H9 (cell line): ENCODE data around the gene RGL2. TPM values are rescaled to one million over a fixed set of nuclear protein-coding genes. Genes with fewer than 3 reads are reported as not detected.

ENCODE experiments used
- DNase-seq: peaks from one replicate; pipeline ENCODE4 v3.0.0-alpha.2; 2017
- H2AFZ ChIP-seq: one replicate; pipeline ENCODE4 v1.6.1; 2013; ENCODE audit warnings: mild to moderate bottlenecking, low read length, control low read depth, moderate library complexity
- H2AK5ac ChIP-seq: 2 replicates; pipeline ENCODE4 v1.6.1; 2013; ENCODE audit warnings: low read length, control low read depth, mixed read lengths; ENCODE audit not compliant: insufficient read length
- H2BK120ac ChIP-seq: one replicate; pipeline ENCODE4 v1.6.1; 2013; ENCODE audit warnings: low read depth, mild to moderate bottlenecking, low read length, control low read depth, inconsistent platforms; ENCODE audit not compliant: poor library complexity, severe bottlenecking
- H2BK12ac ChIP-seq: 2 replicates; pipeline ENCODE4 v1.6.1; 2013; ENCODE audit warnings: low read length, control low read depth, mixed read lengths, low read depth; ENCODE audit not compliant: insufficient read length
- H2BK15ac ChIP-seq: 2 replicates; pipeline ENCODE4 v1.6.1; 2013; ENCODE audit warnings: low read depth, low read length, control low read depth
- H2BK20ac ChIP-seq: one replicate; pipeline ENCODE4 v1.6.1; 2013; ENCODE audit warnings: low read depth, mild to moderate bottlenecking, low read length, control low read depth, inconsistent platforms; ENCODE audit not compliant: poor library complexity, severe bottlenecking
- H2BK5ac ChIP-seq: 2 replicates; pipeline ENCODE4 v1.6.1; 2013; ENCODE audit warnings: low read length, control low read depth, mixed read lengths; ENCODE audit not compliant: insufficient read length
- H3K14ac ChIP-seq: 2 replicates; pipeline ENCODE4 v1.6.1; 2013; ENCODE audit warnings: low read length, control low read depth; ENCODE audit not compliant: insufficient read depth
- H3K18ac ChIP-seq: 2 replicates; pipeline ENCODE4 v1.6.1; 2013; ENCODE audit warnings: low read depth, mild to moderate bottlenecking, mixed read lengths, low read length, control low read depth; ENCODE audit not compliant: insufficient read length
- H3K23ac ChIP-seq: 2 replicates; pipeline ENCODE4 v1.6.1; 2013; ENCODE audit warnings: low read length, control low read depth, mixed read lengths, low read depth; ENCODE audit not compliant: insufficient read length
- H3K23me2 ChIP-seq: 2 replicates; pipeline ENCODE4 v1.6.1; 2013; ENCODE audit warnings: low read depth, mild to moderate bottlenecking, mixed read lengths, low read length, control low read depth; ENCODE audit not compliant: insufficient read length, poor library complexity, severe bottlenecking
- H3K27ac ChIP-seq: 2 replicates; pipeline ENCODE4 v1.5.1; 2013; ENCODE audit warnings: low read length, control low read depth, mixed read lengths, low read depth; ENCODE audit not compliant: insufficient read length
- H3K27me3 ChIP-seq: 2 replicates; pipeline ENCODE4 v1.6.1; 2013; ENCODE audit warnings: low read length, control low read depth, inconsistent platforms; ENCODE audit not compliant: insufficient read depth
- H3K4ac ChIP-seq: 2 replicates; pipeline ENCODE4 v1.6.1; 2013; ENCODE audit warnings: low read depth, mild to moderate bottlenecking, control low read depth, inconsistent platforms, low read length, moderate library complexity
- H3K4me1 ChIP-seq: 2 replicates; pipeline ENCODE4 v1.6.1; 2013; ENCODE audit warnings: low read length, control low read depth, inconsistent platforms; ENCODE audit not compliant: insufficient read depth
- H3K4me2 ChIP-seq: 2 replicates; pipeline ENCODE4 v1.6.1; 2013; ENCODE audit warnings: low read length, control low read depth, mixed read lengths; ENCODE audit not compliant: insufficient read length, insufficient read depth
- H3K56ac ChIP-seq: 2 replicates; pipeline ENCODE4 v1.6.1; 2013; ENCODE audit warnings: low read depth, mild to moderate bottlenecking, mixed read lengths, low read length, control low read depth; ENCODE audit not compliant: insufficient read length
- H3K79me1 ChIP-seq: 2 replicates; pipeline ENCODE4 v1.6.1; 2013; ENCODE audit warnings: low read depth, mild to moderate bottlenecking, moderate library complexity, low read length, control low read depth, inconsistent platforms; ENCODE audit not compliant: insufficient read depth, poor library complexity, severe bottlenecking
- H3K79me2 ChIP-seq: 2 replicates; pipeline ENCODE4 v1.6.1; 2013; ENCODE audit warnings: low read length, control low read depth, inconsistent platforms; ENCODE audit not compliant: insufficient read depth
- H3K9ac ChIP-seq: 2 replicates; pipeline ENCODE4 v1.6.1; 2013; ENCODE audit warnings: low read length, control low read depth, mixed read lengths; ENCODE audit not compliant: insufficient read length; ENCODE audit errors: extremely low read depth
- H3K9me3 ChIP-seq: one replicate; pipeline ENCODE4 v1.6.1; 2013; ENCODE audit warnings: low read depth, low read length, inconsistent platforms; ENCODE audit not compliant: control insufficient read depth
- H3T11ph ChIP-seq: one replicate; pipeline ENCODE4 v1.6.1; 2013; ENCODE audit warnings: mild to moderate bottlenecking, low read length, control low read depth, inconsistent platforms
- H4K20me1 ChIP-seq: one replicate; pipeline ENCODE4 v1.6.1; 2013; ENCODE audit not compliant: control insufficient read depth, insufficient read length, insufficient read depth
- H4K5ac ChIP-seq: 2 replicates; pipeline ENCODE4 v1.6.1; 2013; ENCODE audit warnings: low read depth, mild to moderate bottlenecking, mixed read lengths, low read length, control low read depth; ENCODE audit not compliant: insufficient read length
- H4K8ac ChIP-seq: replicated peaks from 2 replicates; pipeline ENCODE4 v1.6.1; 2013; ENCODE audit warnings: low read length, control low read depth, mixed read lengths, low read depth; ENCODE audit not compliant: insufficient read length
- H4K91ac ChIP-seq: 2 replicates; pipeline ENCODE4 v1.6.1; 2013; ENCODE audit warnings: low read depth, mild to moderate bottlenecking, moderate library complexity, mixed read lengths, low read length, control low read depth; ENCODE audit not compliant: insufficient read length
- H3K27ac Mint-ChIP-seq, 3 experiments: 2 replicates in 2 of 3; 3 replicates in 1 of 3; pipeline ENCODE4 v1.8.0; 2020 to 2021; ENCODE audit warnings: mixed read lengths in 3 of 3, mild to moderate bottlenecking in 1 of 3, moderate library complexity in 1 of 3
- H3K27me3 Mint-ChIP-seq: 2 replicates; pipeline ENCODE4 v1.8.0; 2021; ENCODE audit warnings: low read depth, mild to moderate bottlenecking, moderate library complexity, mixed read lengths
- H3K36me3 Mint-ChIP-seq, 3 experiments: 2 replicates in 2 of 3; 3 replicates in 1 of 3; pipeline ENCODE4 v1.8.0; 2020 to 2021; ENCODE audit warnings: low read depth in 3 of 3, mixed read lengths in 3 of 3; ENCODE audit not compliant: insufficient read depth in 1 of 3
- H3K4me1 Mint-ChIP-seq, 2 experiments: 2 replicates each; pipeline ENCODE4 v1.8.0; 2020; ENCODE audit warnings: mixed read lengths in 2 of 2
- H3K4me3 Mint-ChIP-seq, 2 experiments: 2 replicates in 1 of 2; 3 replicates in 1 of 2; pipeline ENCODE4 v1.8.0; 2020 to 2021; ENCODE audit warnings: mild to moderate bottlenecking in 2 of 2, mixed read lengths in 2 of 2, moderate library complexity in 1 of 2
- H3K9me3 Mint-ChIP-seq, 2 experiments: 2 replicates in 1 of 2; 3 replicates in 1 of 2; pipeline ENCODE4 v1.8.0; 2020; ENCODE audit warnings: mild to moderate bottlenecking in 2 of 2, mixed read lengths in 2 of 2, moderate library complexity in 1 of 2
- WGBS: extraction: QIAGEN DNeasy Blood & Tissue Kit; methylation state at CpG from one replicate; pipeline ENCODE4 v1.1.7; 2013; ENCODE audit warnings: missing lambda C conversion rate, low lambda C conversion rate, mixed read lengths; ENCODE audit not compliant: insufficient read length; ENCODE audit errors: extremely low coverage; 5-methylcytosine and 5-hydroxymethylcytosine counted together
- total RNA-seq: library from RNA; stranded (reverse); gene quantifications from 2 replicates; pipeline ENCODE4 v1.2.1, GENCODE V29; 2021
- TF ChIP-seq, protein P1 (sequence below): fragments of 200-600 bp; sonication (generic); conservative IDR thresholded peaks from 3 replicates; pipeline ENCODE4 v1.8.0; 2021; ENCODE audit warnings: antibody characterized with exemption, mild to moderate bottlenecking

The RGL2 gene
- total RNA-seq, 1 experiment from 2014 or later = 74.3 TPM

DNA sequence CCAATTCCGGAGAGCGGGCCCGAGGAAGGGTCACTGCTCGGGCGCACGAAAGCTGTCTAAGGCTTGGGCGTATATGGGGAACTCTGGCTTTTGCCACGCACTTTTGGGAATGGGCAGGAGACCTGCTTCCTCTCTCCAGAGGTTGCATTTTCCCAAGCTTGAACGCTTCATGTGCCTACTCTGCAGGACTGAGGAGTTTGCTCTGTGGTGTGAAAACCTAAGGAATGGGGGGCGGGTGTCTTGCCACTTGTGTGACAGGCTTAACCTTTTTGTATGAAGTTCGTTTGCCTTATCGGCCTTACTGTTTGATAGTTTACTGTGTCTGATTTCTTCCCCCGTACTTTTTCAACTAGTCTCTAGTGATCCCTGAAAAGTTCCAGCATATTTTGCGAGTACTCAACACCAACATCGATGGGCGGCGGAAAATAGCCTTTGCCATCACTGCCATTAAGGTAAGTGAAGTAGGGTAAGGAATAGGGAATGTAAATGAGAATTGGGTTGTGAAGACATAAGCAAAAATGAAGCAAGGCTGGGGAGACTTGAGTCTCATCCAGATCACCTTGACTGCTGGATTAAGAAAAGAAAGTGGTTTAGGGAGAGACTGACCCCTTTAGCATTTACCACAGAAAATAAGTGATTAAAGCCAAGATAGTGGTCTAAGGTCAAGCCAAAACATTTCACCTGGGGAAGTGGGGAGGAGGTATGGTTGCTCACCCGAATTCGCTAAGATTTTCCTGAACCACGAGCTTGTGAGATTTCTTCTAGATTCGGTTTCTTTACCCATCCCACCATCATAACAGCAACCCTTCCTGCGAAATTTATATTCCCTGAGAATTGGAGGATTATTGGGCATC is 26.2 kb downstream of the RGL2 start:
- no peak overlapping the region for H2AK5ac ChIP-seq
- H3K9ac ChIP-seq = peak overlapping the region; percentile 99
- no peak overlapping the region for H2BK20ac ChIP-seq
- H3K23ac ChIP-seq = no peak overlapping the region
- no peak overlapping the region for H2BK5ac ChIP-seq
- no peak overlapping the region for H4K91ac ChIP-seq
- TF ChIP-seq, protein P1, sequence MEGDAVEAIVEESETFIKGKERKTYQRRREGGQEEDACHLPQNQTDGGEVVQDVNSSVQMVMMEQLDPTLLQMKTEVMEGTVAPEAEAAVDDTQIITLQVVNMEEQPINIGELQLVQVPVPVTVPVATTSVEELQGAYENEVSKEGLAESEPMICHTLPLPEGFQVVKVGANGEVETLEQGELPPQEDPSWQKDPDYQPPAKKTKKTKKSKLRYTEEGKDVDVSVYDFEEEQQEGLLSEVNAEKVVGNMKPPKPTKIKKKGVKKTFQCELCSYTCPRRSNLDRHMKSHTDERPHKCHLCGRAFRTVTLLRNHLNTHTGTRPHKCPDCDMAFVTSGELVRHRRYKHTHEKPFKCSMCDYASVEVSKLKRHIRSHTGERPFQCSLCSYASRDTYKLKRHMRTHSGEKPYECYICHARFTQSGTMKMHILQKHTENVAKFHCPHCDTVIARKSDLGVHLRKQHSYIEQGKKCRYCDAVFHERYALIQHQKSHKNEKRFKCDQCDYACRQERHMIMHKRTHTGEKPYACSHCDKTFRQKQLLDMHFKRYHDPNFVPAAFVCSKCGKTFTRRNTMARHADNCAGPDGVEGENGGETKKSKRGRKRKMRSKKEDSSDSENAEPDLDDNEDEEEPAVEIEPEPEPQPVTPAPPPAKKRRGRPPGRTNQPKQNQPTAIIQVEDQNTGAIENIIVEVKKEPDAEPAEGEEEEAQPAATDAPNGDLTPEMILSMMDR = no peak
- no peak overlapping the region for H2BK15ac ChIP-seq
- H3K4ac ChIP-seq = no peak overlapping the region; the same call in 1 of the 2 replicates
- H4K5ac ChIP-seq = peak overlapping the region; percentile 23
- no peaks in the 10 kb centered on the region for H3K9me3 ChIP-seq
- H3T11ph ChIP-seq = no peak overlapping the region
- H3K79me2 ChIP-seq = peaks cover 23% of the 10 kb centered on the region; the same call in 1 of the 2 replicates
- Mint-ChIP-seq H3K4me3 (peak overlapping the region; percentile 89 to 94), H3K27ac (peak overlapping the region; percentile 93 to 100 (median 100)), H3K36me3 (peaks cover 42 to 70% (median 69%) of the 10 kb centered on the region in 3 experiments), H3K9me3 (no peaks in the 10 kb centered on the region; a peak in 1 of 5 replicates), H3K27me3 (no peaks in the 10 kb centered on the region; the same call in 1 of the 2 replicates), H3K4me1 (peaks cover 32 to 47% of the 10 kb centered on the region in 2 experiments)
- peak overlapping the region; percentile 0 for H2BK120ac ChIP-seq
- peak overlapping the region; percentile 72 for H3K18ac ChIP-seq
- H4K20me1 ChIP-seq = no peaks in the 10 kb centered on the region
- no peak overlapping the region for H2AFZ ChIP-seq
- no CpG with 5 or more reads among the region's 22 CpGs for WGBS
- H2BK12ac ChIP-seq = peak overlapping the region; percentile 66
- H3K14ac ChIP-seq = peak overlapping the region; percentile 79; the same call in 1 of the 2 replicates
- H3K4me2 ChIP-seq = peak overlapping the region; percentile 86
- no peaks in the 10 kb centered on the region for H3K79me1 ChIP-seq
- DNase-seq = no peak
- H4K8ac ChIP-seq = no peak overlapping the region
- H3K27me3 ChIP-seq = no peaks in the 10 kb centered on the region
- peak overlapping the region; percentile 59 for H3K27ac ChIP-seq
- H3K4me1 ChIP-seq = no peaks in the 10 kb centered on the region; the same call in 1 of the 2 replicates
- no peak overlapping the region for H3K56ac ChIP-seq
- H3K23me2 ChIP-seq = peaks cover 6% of the 10 kb centered on the region
